HL-60 (cell line): ENCODE results near the gene RELB.

Experiments used
- DNase-seq, 2 experiments: peaks; one replicate each; pipeline ENCODE4 v3.0.0-alpha.2; 2010 to 2020; ENCODE audit warnings: low read depth in 1 of 2, low spot score in 1 of 2
- H3K27ac ChIP-seq: fragments of 250-450 bp; sonication (Bioruptor Pico); replicated peaks from 2 replicates; pipeline ENCODE4 v1.5.1; 2020; ENCODE audit warnings: mild to moderate bottlenecking, moderate library complexity
- H3K27me3 ChIP-seq: fragments of 250-450 bp; sonication (Bioruptor Pico); 2 replicates; pipeline ENCODE4 v1.5.1; 2021; ENCODE audit warnings: mild to moderate bottlenecking, moderate library complexity; ENCODE audit not compliant: insufficient read depth, poor library complexity, severe bottlenecking
- H3K4me3 ChIP-seq: replicated peaks from 2 replicates; pipeline ENCODE4 v1.5.1; 2011; ENCODE audit warnings: mild to moderate bottlenecking, control low read depth, low read length; ENCODE audit not compliant: insufficient read depth
- CTCF ChIP-seq: IDR thresholded peaks from one replicate; pipeline ENCODE4 v1.5.1; 2011; ENCODE audit warnings: low read length, control low read depth, inconsistent platforms; ENCODE audit not compliant: insufficient read depth
- GABPA ChIP-seq: IDR thresholded peaks from 2 replicates; pipeline ENCODE4 v1.6.1; 2012; ENCODE audit warnings: low read depth
- POLR2AphosphoS5 ChIP-seq: IDR thresholded peaks from 2 replicates; pipeline ENCODE4 v1.6.1; 2012; ENCODE audit warnings: low read depth
- REST ChIP-seq: IDR thresholded peaks from 2 replicates; pipeline ENCODE4 v1.6.1; 2012; ENCODE audit warnings: low read depth; ENCODE audit not compliant: insufficient replicate concordance
- SPI1 ChIP-seq: IDR thresholded peaks from 2 replicates; pipeline ENCODE4 v1.6.1; 2012; ENCODE audit warnings: low read depth, mild to moderate bottlenecking, borderline replicate concordance

RELB gene

GRCh38 chr19:44958090-44958489 lies 43.2 kb upstream of the RELB start:
- Histone ChIP-seq H3K27me3 (no peaks in the 10 kb centered on the region), H3K4me3 (no peak overlapping the region), H3K27ac (no peak overlapping the region)
- no peak for DNase-seq
- TF ChIP-seq GABPA (no peak), REST (no peak), SPI1 (no peak), POLR2AphosphoS5 (no peak), CTCF (no peak)

- no peak overlapping the region for H3K27ac ChIP-seq
- H3K4me3 ChIP-seq = no peak overlapping the region
- DNase-seq = no peak
- TF ChIP-seq REST = no peak
- no peak for TF ChIP-seq GABPA
- TF ChIP-seq CTCF = no peak
- no peak for TF ChIP-seq SPI1
- no peak for TF ChIP-seq POLR2AphosphoS5
- no peaks in the 10 kb centered on the region for H3K27me3 ChIP-seq
Measured at GRCh38 chr19:44959691-44960090, 41.6 kb upstream of the RELB start.

GRCh38 chr19:44960906-44961728 lies 40.1 kb upstream of the RELB start:
- TF ChIP-seq POLR2AphosphoS5 (no peak), SPI1 (peak; percentile 22; the same call in 1 of the 2 replicates), REST (no peak), GABPA (no peak)
- DNase-seq = no peak
- Histone ChIP-seq H3K27me3 (no peaks in the 10 kb centered on the region), H3K27ac (no peak overlapping the region), H3K4me3 (no peak overlapping the region)
